Erythroblast (primary cell): ENCODE measurements around the gene GDPD3.

Experiments used
- GATA1 ChIP-seq: IDR thresholded peaks from 2 replicates; pipeline ENCODE4 v1.6.1; 2011; ENCODE audit warnings: low read depth, mild to moderate bottlenecking, control low read depth, low read length, moderate library complexity
- POLR2A ChIP-seq: IDR thresholded peaks from 2 replicates; pipeline ENCODE4 v1.6.1; 2011; ENCODE audit warnings: mild to moderate bottlenecking, low read length

GRCh38 chr16:30131869-30132475 lies 18.6 kb upstream of the GDPD3 start:
- TF ChIP-seq POLR2A (no peak), GATA1 (no peak)
